M059J (cell line): Measurements from ENCODE around the gene RAB18. TPM values are rescaled to one million over a fixed set of nuclear protein-coding genes. Genes with fewer than 3 reads are reported as not detected.
A peak's percentile ranks its signal among the peaks of the same experiment; 100 is the strongest.
"Not testable (repeated sequence)": the region's sequence is repeated elsewhere in the genome, so short reads cannot be mapped to it uniquely, and the experiment has no call there.

Experiments used
- DNase-seq: peaks from one replicate; pipeline ENCODE4 v3.0.0-alpha.2; 2012; ENCODE audit warnings: low read depth
- total RNA-seq: library from RNA; depleted of rRNA; stranded (reverse); fragments of >200 nt; shearing (Covaris generic); gene quantifications from 2 replicates; pipeline ENCODE4 v1.2.3, GENCODE V29; 2014; rRNA removed

RAB18 gene
- total RNA-seq, 1 experiment from 2014 or later, result 32.7 TPM

DNA sequence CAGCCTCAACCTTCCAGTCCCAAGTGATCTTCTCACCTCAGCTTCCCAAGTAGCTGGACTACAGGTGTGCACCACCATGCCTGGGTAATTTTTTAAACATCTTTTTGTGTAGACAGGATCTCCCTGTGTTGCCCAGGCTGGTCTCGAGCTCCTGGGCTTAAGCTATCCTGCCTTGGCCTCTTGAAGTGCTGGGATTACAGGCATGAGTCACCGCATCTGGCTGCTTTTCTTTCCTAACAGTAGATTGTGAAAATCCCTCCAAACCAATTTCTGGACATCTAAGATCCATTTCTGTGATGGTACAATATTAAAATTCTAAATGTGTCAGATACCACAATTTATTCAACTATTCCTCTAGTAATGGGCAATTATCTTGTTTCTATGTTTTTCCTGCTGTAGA lies 38.7 kb downstream of the RAB18 start:
- DNase-seq, result peak; percentile 9

DNA sequence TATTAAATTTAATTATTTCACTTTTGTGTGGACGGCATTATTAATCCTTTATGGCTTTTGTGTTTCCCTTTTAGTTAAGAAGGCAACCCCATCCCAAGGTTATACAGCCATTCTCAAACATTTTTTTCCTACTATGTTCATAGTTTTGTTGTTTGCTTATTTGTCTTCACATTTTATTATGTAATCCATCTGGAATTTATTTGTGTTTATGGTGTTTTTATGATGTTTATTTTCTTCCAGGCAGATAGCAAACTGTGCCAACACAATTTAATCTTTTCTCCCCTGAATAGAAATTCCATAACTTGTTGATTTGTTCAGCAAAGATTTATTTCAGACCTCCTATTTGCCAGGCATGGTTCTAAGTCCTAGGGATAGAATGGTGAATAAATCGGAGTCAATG lies 42.9 kb downstream of the RAB18 start:
- DNase-seq, result no peak

DNA sequence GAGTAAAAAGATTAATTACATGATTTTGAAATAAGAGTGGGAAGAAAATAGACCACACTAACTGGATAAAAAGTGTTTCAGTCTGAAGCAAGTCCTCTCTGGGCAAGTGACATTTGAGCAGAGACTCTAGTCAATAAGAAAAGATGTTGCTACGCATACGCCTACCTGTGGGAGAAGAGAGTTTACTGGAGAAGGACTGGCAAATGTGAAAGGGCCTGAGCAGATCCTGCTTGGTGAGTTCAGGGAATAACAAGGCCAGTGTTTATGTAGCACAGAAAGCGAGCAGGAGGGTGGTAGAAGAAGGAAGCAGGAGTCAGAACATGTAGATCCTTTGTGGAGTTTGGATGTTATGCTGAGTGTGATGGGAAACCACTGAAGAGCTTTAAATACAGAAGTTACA lies 43.4 kb downstream of the RAB18 start:
- no peak for DNase-seq

DNA sequence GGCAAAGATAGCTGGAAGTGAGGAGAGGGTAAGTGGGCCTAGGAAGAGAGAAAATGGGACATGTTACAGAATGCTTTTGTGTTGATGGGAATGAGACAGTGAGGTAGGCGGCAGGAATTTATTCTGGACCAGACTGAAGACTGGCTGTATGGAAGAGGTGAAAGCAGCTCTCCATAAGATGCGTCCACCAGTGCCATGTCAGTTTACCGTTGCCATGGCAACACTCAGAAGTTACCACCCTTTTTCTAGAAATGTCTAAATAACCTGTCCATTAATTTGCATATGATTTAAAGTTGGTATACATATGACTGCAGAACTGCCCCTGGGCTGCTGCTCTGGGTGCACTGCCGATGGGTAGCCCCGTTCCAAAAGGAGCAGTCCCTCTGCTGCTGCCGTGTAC lies 46.7 kb downstream of the RAB18 start:
- DNase-seq, result no peak

GRCh38 chr10:27558612-27559020 lies 54.5 kb downstream of the RAB18 start:
- DNase-seq, result peak; percentile 60

- no peak for DNase-seq
Measured at GRCh38 chr10:27561334-27561733, 57.2 kb downstream of the RAB18 start.

GRCh38 chr10:27564398-27564797 lies 60.3 kb downstream of the RAB18 start:
- DNase-seq, result no peak

DNA sequence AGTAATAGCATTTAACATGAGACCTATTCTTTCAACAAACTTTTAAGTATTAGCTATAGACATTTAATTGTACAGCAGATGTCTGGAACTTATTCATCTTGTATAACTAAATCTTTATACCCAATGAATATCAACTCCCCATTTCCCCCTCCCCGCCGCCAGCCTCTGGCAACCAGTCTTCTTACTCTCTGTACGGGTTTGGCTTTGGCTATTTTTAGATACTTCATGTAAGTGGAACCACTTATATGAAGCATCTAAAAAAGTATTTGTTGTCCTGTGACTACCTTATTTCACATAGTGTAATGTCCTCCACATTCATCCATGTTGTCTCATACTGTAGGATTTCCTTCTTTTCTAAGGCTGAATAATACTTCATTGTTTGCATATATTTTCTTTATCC lies 60.8 kb downstream of the RAB18 start:
- no peak for DNase-seq

DNA sequence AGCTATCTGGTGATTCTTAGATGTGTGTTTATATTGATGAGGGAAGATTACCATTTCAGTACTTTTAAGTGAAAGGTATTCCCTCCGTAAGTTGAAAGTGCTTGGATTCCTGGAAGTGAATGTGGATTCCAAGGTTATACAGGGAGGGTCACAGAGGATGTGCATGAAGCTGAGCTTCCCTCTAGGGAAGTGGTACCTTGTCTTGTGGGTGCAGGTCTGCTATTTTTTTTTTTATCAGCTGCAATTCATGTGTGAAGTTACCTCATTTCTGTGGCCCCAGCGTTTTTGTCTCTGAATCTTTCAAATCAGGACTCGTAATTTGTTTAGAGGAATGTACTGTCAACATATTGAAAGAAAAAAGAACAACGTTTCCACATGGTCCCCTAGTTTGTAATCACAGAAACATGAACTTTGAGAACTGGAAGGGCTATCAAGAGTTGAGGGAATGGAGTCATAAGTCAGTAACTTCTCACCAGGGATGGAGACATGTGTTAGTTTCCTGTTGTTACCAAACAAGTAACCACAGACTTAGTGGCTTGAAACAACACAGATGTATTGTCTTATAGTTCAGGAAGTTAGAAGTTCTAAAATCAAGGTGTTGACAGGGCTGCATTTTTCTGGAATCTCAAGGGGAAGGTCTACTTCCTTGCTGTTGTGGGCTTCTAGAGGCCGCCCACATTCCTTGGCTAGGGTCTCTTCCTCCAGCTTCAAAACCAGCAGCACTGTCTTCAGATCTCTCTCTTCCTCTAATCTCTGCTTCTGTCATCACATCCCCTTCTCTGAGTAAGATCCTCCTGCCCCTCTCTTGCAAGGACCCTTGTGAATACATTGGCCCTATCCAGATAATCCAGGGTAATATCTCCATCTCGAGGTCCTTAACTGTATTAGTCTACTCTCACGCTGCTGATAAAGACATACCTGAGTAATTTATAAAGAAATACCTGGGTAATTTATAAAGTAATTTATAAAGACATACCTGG lies 64.4 kb downstream of the RAB18 start:
- no peak for DNase-seq

DNA sequence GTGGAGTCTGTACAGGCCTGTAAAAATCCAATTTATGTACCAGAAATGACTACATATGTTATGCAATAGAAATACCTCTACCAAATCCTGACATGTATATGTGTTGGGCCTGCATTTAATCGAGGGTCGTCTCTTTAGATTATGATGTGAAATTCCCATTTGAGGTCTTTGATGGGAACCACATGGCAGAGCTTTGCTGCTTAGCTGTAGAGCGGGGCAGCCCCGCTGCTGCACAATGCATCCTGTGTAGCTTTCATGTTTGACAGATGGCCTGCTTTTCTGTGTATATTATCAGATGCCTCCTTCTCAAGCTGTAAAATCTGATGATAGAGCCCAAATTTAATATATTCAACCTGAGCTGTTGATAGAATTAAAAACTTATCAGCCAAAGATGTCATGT lies 65.8 kb downstream of the RAB18 start:
- no peak for DNase-seq

DNA sequence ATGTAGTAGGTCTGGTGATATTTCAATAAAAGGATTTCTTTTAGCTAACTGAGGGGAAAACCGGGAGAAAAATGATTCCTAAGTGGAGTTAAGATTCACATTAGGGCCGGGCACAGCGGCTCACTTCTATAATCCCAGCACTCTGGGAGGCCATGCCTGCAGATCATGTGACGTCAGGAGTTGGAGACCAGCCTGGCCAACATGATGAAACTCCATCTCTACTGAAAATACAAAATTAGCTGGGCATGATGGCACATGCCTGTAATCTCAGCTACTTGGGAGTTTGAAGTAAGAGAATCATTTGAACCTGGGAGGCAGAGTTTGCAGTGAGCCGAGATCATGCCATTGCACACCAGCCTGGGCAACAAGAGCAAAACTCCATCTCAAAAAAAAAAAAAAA lies 72.9 kb downstream of the RAB18 start:
- DNase-seq, result not testable (repeated sequence)

- no peak for DNase-seq
Measured at GRCh38 chr10:27578316-27578715, 74.2 kb downstream of the RAB18 start.

DNA sequence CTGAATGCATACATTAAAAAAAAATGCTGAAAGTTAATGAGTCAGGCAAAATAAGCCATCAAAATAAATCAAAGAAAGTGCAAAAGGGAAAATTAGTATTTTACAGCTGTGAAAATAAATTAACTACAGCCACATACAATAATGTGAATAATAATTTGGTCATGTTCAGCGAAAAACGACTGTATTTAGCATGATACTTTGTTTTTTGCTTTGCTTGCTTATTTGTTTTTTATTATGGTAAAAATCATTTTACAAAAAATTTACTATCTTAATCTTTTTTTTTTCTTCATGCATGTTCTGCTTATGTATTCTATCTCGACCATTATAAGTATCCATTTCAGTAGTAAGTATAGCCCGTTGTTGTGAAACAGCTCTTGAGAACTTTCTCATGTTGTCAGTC lies 77.1 kb downstream of the RAB18 start:
- DNase-seq, result no peak

- no peak for DNase-seq
Measured at GRCh38 chr10:27584302-27584701, 80.2 kb downstream of the RAB18 start.

Other genes starting within 250 kb of the RAB18 start
- 0.64 and 1.8 TPM in 2 replicates for gene MKX, start 241.5 kb downstream of the RAB18 start, total RNA-seq